HG03025 (cell line): ENCODE data around the gene FGD4.
A peak's percentile ranks its signal among the peaks of the same experiment; 100 is the strongest.

ENCODE experiments used
- ATAC-seq: cut with Tn5 transposase; IDR thresholded peaks from one replicate; pipeline ENCODE4 v1.9.1; 2021; ENCODE audit warnings: mild to moderate bottlenecking, moderate library complexity; ENCODE audit not compliant: unreplicated experiment, low FRiP score

Gene FGD4

DNA sequence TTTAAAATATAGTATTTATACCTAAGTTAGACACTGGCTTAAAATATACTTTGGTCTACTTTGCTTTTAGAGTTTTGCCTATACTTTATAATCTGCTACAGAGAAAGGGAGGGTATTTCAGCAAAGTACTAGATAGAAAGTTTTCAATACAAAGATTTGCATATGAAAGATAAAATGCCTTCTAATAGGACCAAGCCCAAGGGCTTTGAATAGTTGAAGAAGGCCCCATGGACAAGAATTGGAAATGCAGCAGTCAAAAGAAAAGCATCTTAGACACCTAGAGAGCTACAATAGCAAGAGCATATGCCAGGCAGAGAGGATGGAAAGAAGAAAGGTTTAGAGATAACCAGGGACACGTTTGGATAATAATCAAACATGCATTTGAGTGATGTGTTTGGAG lies 196.7 kb downstream of the FGD4 start:
- ATAC-seq: no peak

DNA sequence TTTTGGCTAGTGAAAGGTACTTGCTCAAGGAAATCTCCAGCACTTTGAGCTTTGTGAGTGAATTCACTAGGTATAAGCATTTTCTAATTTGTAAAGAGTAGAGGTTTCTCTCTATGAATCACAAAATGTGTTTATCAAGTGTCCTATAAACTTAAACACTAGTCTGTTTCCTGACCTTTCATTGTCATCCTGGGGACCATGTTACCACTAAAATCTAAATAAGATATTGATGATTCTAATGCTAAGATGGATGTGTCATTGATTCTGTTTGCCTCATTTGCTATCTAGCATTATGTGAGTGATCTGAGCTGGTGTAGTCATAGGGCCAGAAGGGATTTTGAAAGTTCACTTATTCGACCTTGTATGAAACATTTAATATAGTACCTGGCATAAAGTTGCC lies 199.3 kb downstream of the FGD4 start:
- ATAC-seq: no peak

- no peak for ATAC-seq
Measured at GRCh38 chr12:32600681-32601080, 201.3 kb downstream of the FGD4 start.

GRCh38 chr12:32603071-32603470 lies 203.7 kb downstream of the FGD4 start:
- no peak for ATAC-seq

DNA sequence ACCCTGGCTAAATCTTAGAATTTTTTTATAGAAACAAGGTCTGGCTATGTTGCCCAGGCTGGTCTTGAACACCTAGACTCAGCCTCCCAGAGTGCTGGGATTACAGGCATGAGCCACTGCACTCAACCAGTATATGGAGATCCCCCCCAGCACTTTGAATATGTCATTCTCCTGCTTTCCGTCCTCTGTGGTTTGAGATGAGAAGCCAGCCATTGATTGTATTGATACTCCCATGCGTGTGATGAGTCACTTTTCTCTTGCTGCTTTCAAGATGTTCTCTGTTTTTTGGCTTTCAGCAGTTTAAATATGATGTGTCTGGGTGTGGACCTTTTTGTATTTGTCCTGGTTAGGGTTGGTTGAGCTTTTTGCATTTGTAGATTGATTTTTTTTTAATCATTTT lies 204.5 kb downstream of the FGD4 start:
- peak; percentile 77 for ATAC-seq

GRCh38 chr12:32604565-32604964 lies 205.2 kb downstream of the FGD4 start:
- no peak for ATAC-seq

DNA sequence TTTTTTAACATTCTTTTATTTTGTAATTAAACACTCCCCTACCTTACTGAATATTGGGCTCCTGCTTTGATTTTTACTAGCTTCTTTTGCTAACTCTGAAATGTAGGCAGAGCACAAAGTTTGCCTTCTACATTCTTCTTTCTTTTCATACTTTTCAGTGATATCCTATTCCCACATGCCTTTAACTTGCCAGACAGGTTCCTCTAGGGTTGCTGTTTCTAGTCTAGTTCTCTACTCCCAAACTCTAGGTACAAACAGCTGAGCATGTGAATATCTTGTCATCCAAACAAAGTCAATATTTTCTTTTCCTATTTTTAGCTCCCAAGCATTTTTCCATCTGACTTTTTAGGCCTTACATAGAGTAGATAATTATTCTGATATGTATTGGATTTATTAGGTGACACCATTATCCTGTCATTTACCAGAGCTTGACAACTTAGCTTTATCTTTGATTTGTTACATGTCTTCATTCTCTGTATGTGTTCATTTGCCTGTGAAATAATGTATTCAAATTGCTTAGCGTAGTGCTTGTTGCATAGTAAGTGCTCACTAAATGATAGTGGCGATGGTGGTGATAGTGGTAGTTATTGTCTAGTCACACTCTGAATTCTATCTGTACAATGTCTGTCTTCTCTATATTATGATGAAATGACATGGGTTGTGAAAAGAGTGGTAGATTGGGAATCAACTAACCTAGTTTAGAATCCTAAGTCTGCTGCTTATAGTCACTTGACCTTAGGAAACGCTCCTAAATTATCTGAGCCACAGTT lies 206.2 kb downstream of the FGD4 start:
- no peak for ATAC-seq

- no peak for ATAC-seq
Measured at GRCh38 chr12:32606443-32606842, 207.1 kb downstream of the FGD4 start.

- no peak for ATAC-seq
Measured at GRCh38 chr12:32609966-32610365, 210.6 kb downstream of the FGD4 start.

DNA sequence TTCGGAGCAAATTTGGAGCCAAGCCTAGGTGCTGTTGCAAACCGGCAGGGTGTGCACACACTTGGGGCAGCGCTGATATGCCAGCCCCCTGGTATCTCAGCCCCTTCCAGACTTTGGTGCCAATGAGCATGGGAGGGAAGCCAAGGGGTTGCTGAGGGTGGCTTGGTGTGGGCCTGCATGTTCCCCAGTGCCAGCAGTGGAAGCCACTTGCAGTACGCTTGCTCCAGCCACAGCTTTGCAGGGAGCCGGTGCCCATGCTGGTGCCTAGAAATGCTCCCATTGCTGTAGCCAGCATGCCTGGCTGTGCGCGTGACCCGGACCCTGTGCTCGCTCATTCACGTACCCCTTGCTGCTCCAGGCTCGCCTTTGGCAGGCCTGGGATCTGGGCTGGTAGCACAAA lies 212.6 kb downstream of the FGD4 start:
- no peak for ATAC-seq

DNA sequence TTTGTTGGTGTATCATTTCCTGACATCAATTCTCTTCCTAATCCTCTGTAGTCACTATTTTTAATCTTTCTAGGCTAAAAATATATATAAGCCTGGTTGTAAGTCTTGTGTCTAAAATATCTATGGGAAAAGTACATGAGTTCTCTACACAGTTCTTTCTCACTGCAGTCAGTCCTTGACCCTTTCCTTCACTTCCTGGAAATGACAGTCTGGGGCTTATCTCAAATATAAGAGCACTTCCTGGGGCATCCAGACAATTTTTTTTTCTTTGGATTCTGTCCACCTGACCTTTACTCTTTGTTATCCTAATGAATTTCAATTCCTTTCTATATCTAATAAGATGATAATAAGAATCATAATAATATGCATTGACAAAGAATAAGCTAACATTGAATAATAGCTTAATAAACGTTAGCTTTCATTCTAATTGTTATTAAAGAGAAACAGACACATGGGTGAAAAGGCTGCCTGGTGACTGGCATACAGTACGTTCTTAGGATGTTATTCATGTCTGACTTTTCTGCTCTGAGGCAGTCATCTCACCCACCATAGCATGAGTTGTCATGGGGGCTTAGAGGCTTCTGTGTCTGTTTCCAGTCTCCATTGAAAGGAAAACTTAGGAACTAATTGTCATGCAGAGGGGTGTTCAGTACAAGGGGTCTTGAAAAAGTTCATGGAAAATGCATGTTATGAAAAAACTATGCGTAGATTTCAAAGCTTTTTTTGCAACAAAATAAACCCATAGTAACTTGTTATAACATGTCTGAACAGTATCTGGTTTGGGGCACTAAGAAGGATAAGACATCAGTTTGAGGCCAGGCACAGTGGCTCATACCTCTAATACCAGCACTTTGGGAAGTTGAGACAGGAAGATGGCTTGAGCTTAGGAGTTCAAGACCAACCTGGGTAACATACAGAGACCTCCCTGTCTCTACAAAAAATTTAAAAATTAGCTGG lies 213.6 kb downstream of the FGD4 start:
- ATAC-seq: no peak

DNA sequence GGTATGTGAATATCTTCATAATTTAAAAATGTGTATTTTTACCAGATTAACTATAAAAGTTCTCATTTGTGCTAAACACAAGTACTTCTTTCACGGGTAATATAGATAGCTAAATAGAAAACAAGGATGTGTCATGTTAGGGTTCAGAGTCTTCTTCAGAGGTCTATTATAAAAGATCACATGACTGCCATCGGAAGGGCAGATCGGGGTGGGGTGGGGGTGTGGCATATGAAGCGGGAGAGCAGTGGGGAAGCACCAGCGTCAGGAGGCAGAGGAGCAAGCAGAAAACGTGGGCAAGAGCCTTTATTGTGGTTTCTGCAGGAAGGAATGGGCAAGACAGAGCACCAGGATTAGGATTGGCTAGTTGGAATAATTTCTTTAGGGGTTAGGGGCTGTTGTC lies 216.1 kb downstream of the FGD4 start:
- no peak for ATAC-seq

DNA sequence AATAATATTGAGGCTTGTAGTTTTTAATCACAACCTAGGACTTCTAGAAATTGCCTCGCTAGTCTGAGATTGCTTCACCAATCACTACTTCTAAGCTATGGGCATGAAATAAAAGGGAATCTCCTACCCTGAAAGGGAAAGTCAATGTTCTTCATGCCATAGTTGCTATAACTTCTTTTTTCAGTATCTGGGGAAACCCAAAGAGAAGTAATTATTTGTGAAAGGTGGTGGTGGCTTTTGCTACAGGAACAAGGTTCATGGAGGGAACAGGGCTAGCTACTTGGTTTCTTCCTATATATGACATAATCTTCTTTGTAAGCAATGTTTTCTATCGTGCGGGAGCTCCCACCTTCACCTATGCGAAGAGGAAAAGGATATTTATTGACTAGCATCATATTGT lies 218.2 kb downstream of the FGD4 start:
- ATAC-seq: no peak

DNA sequence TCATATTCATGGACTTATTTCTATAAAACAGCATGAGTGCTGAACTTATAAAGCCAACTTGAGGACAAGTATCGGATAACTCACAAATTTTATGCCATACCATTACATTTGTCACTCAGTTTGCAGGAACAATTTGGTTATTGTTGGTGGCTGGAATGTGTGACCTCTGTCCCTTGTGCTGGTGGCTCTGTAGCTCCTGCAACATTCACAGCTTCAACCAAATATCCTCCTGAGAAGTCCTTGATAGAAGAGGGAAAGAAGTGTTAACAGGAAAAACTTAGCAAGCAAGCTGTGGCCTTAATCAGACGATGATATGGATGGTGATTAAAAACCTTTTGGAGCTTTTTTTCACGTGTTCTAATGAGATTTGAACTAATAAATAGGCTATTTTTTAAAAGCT lies 218.8 kb downstream of the FGD4 start:
- no peak for ATAC-seq

DNA sequence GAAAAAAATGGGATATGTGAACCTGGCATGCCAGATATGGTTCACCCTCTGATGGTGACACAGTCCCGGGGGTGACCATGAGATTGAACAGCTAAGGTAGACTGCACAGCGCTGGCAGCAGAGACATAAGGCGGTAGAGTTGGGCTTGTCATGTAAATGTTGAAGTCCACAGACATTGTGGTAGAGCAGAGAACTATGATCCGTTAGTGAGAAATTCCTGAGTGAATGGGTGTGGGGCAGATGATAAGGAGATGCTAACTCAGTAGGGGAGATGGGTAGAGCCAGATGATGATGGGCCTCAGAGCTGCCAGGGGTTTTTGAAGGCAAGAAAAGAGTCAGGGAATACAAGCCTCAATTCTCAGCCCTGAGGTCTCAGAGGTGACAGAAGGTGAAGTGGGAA lies 228.6 kb downstream of the FGD4 start:
- no peak for ATAC-seq

DNA sequence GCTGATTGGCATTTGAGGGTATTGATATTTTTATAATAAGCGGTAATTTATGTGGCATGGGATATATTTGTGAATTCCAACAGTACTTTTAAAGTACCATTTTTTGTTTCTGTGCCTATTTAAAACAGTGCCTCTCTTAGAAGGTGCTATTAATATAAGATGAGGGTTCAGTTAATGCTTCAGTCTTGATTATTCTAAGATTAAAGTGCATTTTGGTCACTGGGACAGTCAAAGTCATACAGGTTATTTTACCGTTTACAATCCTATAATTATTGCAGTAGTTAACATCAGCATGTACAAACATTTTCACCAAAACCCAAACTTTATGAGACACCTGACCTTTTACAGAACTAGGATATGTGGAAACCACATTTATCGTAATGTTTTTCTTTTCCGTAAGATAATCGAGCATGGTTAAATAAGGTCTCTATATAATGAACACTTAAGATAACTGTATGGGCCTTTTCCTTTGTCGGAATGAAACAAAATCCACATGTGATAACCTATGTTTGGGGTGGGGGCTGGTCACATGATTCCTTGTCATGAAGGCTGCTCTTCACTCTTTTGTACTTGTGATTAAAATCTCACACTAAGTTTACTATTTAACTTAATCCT lies 242.0 kb downstream of the FGD4 start:
- ATAC-seq: no peak

DNA sequence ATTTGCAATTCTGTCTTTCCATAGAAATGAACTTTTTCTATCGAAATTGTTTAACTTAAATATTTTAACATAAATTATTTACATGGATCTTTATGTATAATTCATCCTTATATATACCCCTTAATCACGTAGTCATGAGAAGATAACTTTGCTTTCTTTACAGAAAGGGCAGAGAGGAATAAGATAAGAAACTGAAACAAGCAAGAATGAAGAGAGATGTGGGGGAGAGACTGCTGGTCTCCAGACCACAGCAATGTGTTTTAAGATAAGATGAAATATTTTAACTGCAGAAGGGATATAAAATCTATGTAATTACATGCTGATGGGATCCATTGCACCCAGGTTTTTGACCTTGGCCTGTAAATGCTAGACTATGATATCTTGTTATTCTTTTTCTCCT lies 245.1 kb downstream of the FGD4 start:
- no peak for ATAC-seq

GRCh38 chr12:32647275-32647674 lies 247.9 kb downstream of the FGD4 start:
- ATAC-seq: no peak

DNA sequence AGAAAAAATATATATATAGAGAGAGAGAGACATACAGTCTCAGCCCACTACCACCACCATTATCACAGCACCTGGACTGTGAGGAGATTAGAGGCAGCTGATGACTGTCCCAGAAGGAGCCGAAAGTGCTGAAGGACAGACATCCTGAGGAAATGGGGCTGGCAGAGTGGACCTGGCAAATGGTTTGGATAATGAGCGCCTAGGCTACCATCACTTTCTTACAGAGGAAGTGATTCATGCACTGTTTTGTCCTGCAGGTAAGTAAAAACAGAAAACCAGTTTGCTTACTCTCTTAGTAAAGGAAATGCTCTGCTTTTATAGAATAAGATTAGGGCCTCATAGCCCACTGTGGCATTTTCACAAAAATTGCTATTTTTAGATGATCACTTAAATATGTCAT lies 251.2 kb downstream of the FGD4 start:
- no peak for ATAC-seq

DNA sequence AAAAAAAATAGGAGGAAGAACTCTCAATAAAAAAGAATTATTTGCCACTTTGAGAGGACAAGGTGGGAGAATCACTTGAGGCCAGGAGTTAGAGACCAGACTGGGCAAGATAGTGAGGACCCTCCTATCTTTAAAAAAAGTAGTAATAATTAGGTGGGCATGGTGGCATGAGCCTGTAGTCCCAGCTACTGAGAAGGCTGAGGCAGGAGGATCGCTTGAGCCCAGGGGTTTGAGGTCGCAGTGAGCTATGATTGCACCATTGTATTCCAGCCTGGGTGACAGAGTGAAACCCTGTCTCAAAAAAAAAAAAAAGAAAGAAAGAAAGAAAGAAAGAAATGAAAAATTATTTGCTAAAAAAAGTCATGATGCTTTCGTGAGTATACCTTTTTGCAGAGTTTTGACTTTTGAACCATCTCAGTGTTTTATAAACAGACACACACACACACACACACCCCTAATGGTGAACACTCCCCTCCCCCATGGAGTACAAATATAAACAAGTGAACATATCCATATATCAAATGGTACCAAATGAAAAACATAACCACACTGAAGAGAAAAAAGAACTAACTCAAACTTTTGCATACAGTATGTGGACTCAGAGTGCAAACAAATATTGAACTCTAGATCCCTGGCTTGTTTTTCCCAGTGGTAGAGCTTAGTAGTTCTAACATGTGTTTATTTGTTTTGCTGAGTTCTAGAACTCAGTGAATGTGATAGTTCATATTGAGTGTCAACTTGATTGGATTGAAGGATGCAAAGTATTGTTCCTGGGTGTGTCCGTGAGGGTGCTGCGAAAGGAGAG lies 252.0 kb downstream of the FGD4 start:
- no peak for ATAC-seq

DNA sequence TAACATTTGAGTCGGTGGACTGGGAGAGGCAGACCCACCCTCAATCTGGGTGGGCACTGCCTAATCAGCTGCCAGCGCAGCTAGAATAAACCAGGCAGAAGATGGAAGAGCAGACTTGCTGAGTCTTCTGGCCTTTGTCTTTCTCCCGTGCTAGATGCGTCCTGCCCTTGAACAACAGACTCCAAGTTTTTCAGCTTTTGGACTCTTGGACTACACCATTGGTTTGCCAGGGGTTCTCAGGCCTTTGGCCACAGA lies 252.5 kb downstream of the FGD4 start:
- no peak for ATAC-seq
